ENCODE measurements around the gene CBX2. TPM values are rescaled to one million over a fixed set of nuclear protein-coding genes. Genes with fewer than 3 reads are reported as not detected.

CBX2 gene
- total RNA-seq = 10 to 100 TPM; 16.2 to 16.5 TPM

DNA sequence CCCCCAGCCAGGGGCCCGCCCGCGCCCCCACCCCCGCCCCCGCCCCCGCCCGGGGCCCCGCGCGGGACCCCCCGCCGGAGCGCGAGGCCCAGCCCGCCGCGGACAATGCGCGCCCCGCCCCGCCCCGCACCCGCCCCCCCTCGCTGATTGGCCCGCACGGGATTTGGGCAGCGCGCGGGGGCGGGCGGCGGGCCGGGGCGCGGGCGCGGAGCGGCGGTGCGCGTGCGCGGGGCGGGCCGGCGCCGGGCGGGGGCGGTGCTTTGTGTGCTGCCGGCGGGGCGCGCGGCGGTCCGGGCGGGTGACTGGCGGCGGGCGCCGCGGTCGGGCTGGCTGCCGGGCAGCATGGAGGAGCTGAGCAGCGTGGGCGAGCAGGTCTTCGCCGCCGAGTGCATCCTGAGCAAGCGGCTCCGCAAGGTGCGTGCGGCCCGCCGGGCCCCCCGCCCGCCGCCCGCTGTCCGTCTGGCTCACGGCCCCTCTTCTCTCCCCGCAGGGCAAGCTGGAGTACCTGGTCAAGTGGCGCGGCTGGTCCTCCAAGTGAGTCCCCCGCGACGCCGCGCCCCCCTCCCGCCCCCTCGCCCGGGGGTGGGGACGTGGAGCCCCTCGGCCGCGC, at the start of gene CBX2:
CBX2 (plus strand) TSS at position 255 of the 610 bp plus-strand sequence; CDS start at position 343, 88 bp downstream.
- peaks cover 54% of the 10 kb centered on the region for H3K4me1 Mint-ChIP-seq (ENCODE audit: low read depth)
- H3K27me3 Mint-ChIP-seq (ENCODE audit: low read depth) = peaks cover 38% of the 10 kb centered on the region
- H3K9me3 Mint-ChIP-seq (ENCODE audit: insufficient read depth) = no peaks in the 10 kb centered on the region
- peaks cover 27% of the 10 kb centered on the region for H3K36me3 Mint-ChIP-seq (ENCODE audit: low read depth)
- ChIA-PET CTCF (interaction anchor here (1.0 to 2.4 kb wide), 4 partner anchors 9 to 61 kb away, joined by 3 to 10 read pairs (median 4); partner anchors contain the start of gene CBX4), POLR2A (interaction anchor here (0.7 kb wide), 1 partner anchor 1734 kb away, joined by 3 read pairs; the partner anchor contains the start of gene ACTG1)
- DNase-seq (peak; percentile 84), ATAC-seq (peak; percentile 86)
- H3K4me3 Mint-ChIP-seq = peak within 1 kb of the TSS; percentile 91
- H3K27ac Mint-ChIP-seq = peak within 1 kb of the TSS; percentile 65

DNA sequence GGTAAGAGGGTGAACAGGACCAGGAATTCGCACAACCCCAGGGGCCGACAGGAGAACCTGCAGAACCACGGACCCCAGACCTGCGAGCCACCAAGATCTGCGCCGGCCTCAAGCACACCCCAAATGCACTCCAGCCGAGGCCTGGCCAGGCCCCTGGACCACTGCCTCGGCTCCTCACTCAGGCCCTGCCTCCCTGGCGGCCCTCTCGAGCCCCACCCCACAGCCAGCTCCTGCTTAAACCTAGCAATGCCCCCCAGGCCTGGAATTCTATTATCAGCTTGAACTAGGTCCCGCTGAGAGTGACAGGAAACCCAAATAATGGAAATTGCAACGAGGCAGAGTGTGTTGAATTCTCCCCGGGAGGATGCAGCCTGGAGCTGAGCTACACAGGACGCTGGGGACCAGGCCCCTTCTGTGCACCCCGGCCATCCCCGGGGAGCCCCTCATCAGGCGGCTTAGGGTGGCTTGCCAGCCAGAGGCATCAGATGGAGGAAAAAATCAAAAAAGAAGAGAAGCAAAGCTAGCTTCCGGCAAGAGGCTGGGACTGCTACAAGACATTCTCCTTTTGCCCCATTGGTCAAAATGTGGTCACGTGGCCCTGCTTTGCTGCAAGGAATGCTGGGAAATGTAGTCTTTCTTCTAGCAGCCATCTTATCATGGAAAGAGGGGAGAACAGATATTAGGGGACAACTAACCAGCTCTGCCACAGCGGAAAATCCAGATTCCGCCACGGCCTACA, 49.6 kb upstream of the CBX2 start:
- Mint-ChIP-seq H3K36me3 (ENCODE audit: low read depth) (no peaks in the 10 kb centered on the region), H3K4me1 (ENCODE audit: low read depth) (peaks cover 21% of the 10 kb centered on the region), H3K27me3 (ENCODE audit: low read depth) (no peaks in the 10 kb centered on the region), H3K9me3 (ENCODE audit: insufficient read depth) (no peaks in the 10 kb centered on the region), H3K4me3 (peak overlapping the region; percentile 64), H3K27ac (peak overlapping the region; percentile 83)
- ChIA-PET POLR2A (no interaction called here), CTCF (interaction anchor here (1.0 to 2.2 kb wide), 3 partner anchors 13 to 328 kb away, joined by 3 to 19 read pairs (median 5); no protein-coding TSS in a partner anchor)
- ATAC-seq = peak; percentile 83
- peak; percentile 92 for DNase-seq

DNA sequence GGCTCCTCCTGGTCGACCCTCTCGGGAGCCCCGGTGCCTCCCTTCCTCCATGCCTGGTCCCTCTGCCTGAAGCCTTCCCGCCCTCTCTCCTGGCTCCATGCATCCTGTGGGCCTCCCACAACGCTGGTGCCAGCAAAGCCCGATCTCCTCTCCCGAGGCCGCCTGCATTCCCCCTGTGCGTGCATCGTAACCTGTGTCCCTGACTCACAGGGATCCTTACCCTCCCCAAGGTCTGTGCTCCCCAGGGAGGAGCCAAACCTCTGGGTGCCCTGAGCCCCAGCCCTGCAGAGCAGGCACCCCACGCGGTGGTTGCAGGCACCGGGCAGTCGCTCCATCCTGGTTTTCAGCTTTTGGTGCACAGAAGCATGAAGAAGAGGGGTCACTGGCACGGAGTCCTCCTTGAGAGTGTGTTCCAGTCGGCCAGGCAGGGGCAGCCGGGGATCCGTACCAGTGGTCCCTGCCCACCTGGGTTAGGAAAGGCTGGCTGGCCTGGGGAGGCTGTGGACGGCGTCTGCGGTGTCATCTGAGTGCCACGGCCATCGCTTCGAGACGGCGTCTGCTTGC, 49.0 kb upstream of the CBX2 start:
- ATAC-seq (peak; percentile 9), DNase-seq (no peak)
- no peaks in the 10 kb centered on the region for H3K27me3 Mint-ChIP-seq (ENCODE audit: low read depth)
- H3K4me3 Mint-ChIP-seq = no peak overlapping the region
- H3K36me3 Mint-ChIP-seq (ENCODE audit: low read depth) = no peaks in the 10 kb centered on the region
- peaks cover 25% of the 10 kb centered on the region for H3K4me1 Mint-ChIP-seq (ENCODE audit: low read depth)
- peak overlapping the region; percentile 83 for H3K27ac Mint-ChIP-seq
- H3K9me3 Mint-ChIP-seq (ENCODE audit: insufficient read depth) = no peaks in the 10 kb centered on the region
- ChIA-PET POLR2A (no interaction called here), CTCF (interaction anchor here (1.0 to 2.2 kb wide), 3 partner anchors 12 to 328 kb away, joined by 3 to 19 read pairs (median 5); no protein-coding TSS in a partner anchor)

DNA sequence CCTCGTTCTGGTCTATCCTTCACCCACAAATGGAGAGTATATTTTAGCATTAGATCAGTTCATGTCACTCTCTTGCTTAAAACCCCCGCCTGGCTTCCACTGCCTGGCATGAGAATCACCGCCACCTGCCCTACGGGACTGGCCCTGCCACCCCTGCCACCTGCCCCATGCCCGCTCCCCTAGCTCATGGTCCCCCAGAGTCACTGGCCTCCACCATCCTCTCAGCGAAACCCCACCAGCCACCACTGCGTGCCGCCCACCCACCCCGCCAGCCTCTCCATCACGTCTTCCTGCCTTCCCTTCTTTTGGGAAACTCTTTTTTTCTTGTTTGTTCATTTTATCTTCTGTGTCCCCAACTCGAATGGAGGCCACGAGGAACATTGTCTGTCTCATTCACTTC, 48.2 kb upstream of the CBX2 start:
- no peak for DNase-seq
- Mint-ChIP-seq H3K9me3 (ENCODE audit: insufficient read depth) (no peaks in the 10 kb centered on the region), H3K27me3 (ENCODE audit: low read depth) (no peaks in the 10 kb centered on the region), H3K27ac (peak overlapping the region; percentile 20), H3K36me3 (ENCODE audit: low read depth) (no peaks in the 10 kb centered on the region), H3K4me3 (no peak overlapping the region), H3K4me1 (ENCODE audit: low read depth) (peaks cover 25% of the 10 kb centered on the region)
- POLR2A ChIA-PET = no interaction called here
- no peak for ATAC-seq
- CTCF ChIA-PET = no interaction called here

DNA sequence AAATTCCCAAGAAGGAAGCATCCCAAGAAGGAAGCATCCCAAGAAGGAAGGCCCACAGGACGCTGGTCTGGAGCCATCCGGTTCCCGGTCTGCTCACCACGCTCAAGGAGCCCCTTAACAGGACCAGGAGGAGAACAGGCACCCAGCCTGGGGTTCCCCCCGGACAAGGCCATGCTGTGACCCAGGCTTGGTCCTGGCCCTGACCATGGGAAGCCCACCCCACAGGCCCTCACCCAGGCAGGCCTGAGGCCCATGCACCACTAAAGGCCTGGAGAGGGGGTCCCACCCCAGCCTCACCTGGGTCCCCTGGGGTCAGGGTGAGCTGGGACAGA, 47.5 kb upstream of the CBX2 start:
- Mint-ChIP-seq H3K4me1 (ENCODE audit: low read depth) (peaks cover 25% of the 10 kb centered on the region), H3K27me3 (ENCODE audit: low read depth) (no peaks in the 10 kb centered on the region), H3K4me3 (no peak overlapping the region), H3K27ac (no peak overlapping the region), H3K36me3 (ENCODE audit: low read depth) (no peaks in the 10 kb centered on the region), H3K9me3 (ENCODE audit: insufficient read depth) (no peaks in the 10 kb centered on the region)
- ATAC-seq = no peak
- no peak for DNase-seq
- ChIA-PET POLR2A (no interaction called here), CTCF (no interaction called here)

DNA sequence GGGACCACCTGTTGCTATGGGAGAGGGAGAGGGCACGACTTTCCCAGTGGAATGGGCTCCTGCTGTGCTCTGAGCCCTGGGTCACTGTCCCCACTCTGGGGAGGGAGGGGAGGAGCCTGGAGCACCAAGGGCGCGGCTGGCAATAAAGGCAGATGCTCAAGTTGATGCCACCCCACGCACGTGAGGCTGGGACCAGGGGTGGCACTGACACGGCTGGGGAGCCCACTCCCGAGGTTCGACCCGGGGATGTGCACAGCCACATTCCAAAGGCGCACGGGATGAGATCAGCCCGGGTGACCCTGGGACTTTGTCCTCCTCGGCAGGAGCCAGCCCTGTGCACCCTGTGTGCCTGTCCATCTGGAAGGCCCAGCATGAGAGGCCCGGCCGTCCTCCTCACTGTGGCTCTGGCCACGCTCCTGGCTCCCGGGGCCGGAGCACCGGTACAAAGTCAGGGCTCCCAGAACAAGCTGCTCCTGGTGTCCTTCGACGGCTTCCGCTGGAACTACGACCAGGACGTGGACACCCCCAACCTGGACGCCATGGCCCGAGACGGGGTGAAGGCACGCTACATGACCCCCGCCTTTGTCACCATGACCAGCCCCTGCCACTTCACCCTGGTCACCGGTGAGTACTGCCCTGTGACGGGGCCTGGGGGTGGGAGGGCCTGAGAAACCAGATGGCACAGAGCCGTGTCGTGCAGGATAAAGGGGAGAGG, 47.0 kb upstream of the CBX2 start, which contains the start of gene ENPP7:
ENPP7 (plus strand) TSS at position 175 of the 715 bp plus-strand sequence; CDS start at position 372, 197 bp downstream.
- DNase-seq (no peak), ATAC-seq (no peak)
- ChIA-PET CTCF (no interaction called here), POLR2A (no interaction called here)
- H3K36me3 Mint-ChIP-seq (ENCODE audit: low read depth) = no peaks in the 10 kb centered on the region
- H3K4me3 Mint-ChIP-seq = no peak within 1 kb of the TSS
- H3K9me3 Mint-ChIP-seq (ENCODE audit: insufficient read depth) = no peaks in the 10 kb centered on the region
- peaks cover 25% of the 10 kb centered on the region for H3K4me1 Mint-ChIP-seq (ENCODE audit: low read depth)
- no peaks in the 10 kb centered on the region for H3K27me3 Mint-ChIP-seq (ENCODE audit: low read depth)
- no peak within 1 kb of the TSS for H3K27ac Mint-ChIP-seq

DNA sequence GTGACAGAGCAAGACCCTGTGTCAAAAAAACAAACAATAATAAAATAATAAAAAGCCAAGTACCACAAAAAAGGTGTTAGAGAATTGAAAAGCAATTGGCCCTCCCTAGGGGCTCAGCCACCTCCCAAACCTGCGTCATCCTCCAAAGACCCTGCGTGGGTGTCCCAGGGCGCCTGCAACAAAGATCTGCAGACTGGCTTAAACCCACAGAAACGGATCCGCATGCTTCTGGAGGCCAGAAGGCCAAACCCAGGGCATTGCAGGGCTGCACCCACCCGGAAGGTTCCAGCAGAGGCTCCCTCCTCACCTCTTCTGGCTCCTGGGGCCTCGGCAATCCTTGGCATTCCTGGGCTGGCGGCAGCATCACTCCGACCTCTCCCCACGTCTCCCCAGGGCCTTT, 45.7 kb upstream of the CBX2 start:
- Mint-ChIP-seq H3K4me3 (peak overlapping the region; percentile 64), H3K9me3 (ENCODE audit: insufficient read depth) (no peaks in the 10 kb centered on the region), H3K27ac (no peak overlapping the region), H3K36me3 (ENCODE audit: low read depth) (no peaks in the 10 kb centered on the region), H3K27me3 (ENCODE audit: low read depth) (no peaks in the 10 kb centered on the region), H3K4me1 (ENCODE audit: low read depth) (peaks cover 25% of the 10 kb centered on the region)
- POLR2A ChIA-PET = no interaction called here
- no peak for ATAC-seq
- no peak for DNase-seq
- CTCF ChIA-PET = interaction anchor here (1.3 kb wide), 1 partner anchor 10 kb away, joined by 8 read pairs; no protein-coding TSS in a partner anchor

DNA sequence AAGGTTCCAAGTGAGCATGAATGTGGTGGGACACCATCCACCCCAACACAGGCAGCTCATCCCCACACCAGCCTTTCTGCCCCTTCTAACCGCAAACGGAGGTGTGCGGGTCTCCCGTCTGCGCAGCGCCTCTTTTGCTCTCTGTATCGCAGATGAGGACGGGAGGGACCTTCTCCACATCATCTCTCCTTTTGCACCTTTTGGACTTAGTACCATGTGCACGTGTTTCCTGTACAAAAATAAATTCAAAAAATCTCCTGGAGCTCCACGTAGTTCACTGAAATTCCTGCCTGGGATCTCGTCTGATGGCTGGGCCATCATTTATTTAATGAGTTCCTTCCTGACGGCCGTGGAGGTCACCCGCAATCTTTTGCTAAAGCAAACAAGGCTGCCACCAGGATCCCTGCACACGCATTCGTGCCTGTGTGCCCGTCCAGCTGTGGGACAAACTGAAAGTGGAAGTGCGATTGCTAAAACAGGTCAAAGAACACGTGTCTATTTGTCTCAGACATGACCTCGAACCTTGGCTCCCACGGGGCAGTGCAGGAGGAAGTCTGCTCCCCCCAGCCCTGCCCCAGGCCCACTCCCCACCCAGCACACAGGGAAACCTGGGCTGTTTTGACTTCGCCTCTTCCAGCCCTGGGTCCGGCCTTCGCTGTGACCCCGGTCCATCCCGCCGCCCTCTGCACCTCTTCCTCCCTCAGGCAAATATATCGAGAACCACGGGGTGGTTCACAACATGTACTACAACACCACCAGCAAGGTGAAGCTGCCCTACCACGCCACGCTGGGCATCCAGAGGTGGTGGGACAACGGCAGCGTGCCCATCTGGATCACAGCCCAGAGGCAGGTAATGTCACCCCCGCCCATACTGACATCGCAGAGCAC, 44.9 kb upstream of the CBX2 start:
- Mint-ChIP-seq H3K36me3 (ENCODE audit: low read depth) (no peaks in the 10 kb centered on the region), H3K27me3 (ENCODE audit: low read depth) (no peaks in the 10 kb centered on the region), H3K27ac (peak overlapping the region; percentile 75), H3K4me3 (peak overlapping the region; percentile 64), H3K9me3 (ENCODE audit: insufficient read depth) (no peaks in the 10 kb centered on the region), H3K4me1 (ENCODE audit: low read depth) (peaks cover 25% of the 10 kb centered on the region)
- POLR2A ChIA-PET = interaction anchor here (0.6 kb wide), 1 partner anchor 9 kb away, joined by 3 read pairs; no protein-coding TSS in a partner anchor
- CTCF ChIA-PET = interaction anchor here (1.0 to 1.3 kb wide), 2 partner anchors 9 to 13 kb away, joined by 3 to 8 read pairs; no protein-coding TSS in a partner anchor
- ATAC-seq (peak; percentile 47), DNase-seq (peak; percentile 47)

DNA sequence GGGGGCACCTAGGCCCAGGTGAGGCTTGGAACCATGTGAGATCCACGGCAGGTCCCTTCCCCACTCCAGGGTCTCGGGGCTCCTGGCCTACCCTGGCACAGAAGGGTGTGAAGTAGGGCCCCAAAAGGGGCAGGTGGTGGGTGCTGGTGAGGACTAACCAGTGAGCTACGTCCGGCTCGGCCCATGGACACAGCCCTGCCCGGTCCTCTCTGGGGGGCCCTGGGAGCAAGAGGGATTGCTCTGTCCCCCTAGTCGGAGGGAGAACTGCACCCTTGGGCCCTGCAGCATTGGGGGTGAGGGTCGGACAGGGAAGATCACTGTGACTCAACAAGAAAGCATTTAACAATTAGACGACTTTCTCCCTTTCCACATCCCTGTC, 44.3 kb upstream of the CBX2 start:
- CTCF ChIA-PET = interaction anchor here (1.0 kb wide), 1 partner anchor 12 kb away, joined by 3 read pairs; no protein-coding TSS in a partner anchor
- POLR2A ChIA-PET = interaction anchor here (0.5 kb wide), 1 partner anchor 180 kb away, joined by 3 read pairs; no protein-coding TSS in a partner anchor
- no peak overlapping the region for H3K27ac Mint-ChIP-seq
- H3K9me3 Mint-ChIP-seq (ENCODE audit: insufficient read depth) = no peaks in the 10 kb centered on the region
- H3K4me1 Mint-ChIP-seq (ENCODE audit: low read depth) = peaks cover 20% of the 10 kb centered on the region
- H3K27me3 Mint-ChIP-seq (ENCODE audit: low read depth) = no peaks in the 10 kb centered on the region
- ATAC-seq (no peak), DNase-seq (no peak)
- no peak overlapping the region for H3K4me3 Mint-ChIP-seq
- H3K36me3 Mint-ChIP-seq (ENCODE audit: low read depth) = no peaks in the 10 kb centered on the region

DNA sequence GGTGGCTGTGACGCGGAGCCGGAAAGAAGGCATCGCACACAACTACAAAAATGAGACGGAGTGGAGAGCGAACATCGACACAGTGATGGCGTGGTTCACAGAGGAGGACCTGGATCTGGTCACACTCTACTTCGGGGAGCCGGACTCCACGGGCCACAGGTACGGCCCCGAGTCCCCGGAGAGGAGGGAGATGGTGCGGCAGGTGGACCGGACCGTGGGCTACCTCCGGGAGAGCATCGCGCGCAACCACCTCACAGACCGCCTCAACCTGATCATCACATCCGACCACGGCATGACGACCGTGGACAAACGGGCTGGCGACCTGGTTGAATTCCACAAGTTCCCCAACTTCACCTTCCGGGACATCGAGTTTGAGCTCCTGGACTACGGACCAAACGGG, 42.9 kb upstream of the CBX2 start:
- Mint-ChIP-seq H3K27ac (no peak overlapping the region), H3K27me3 (ENCODE audit: low read depth) (no peaks in the 10 kb centered on the region), H3K4me3 (no peak overlapping the region), H3K4me1 (ENCODE audit: low read depth) (peaks cover 12% of the 10 kb centered on the region), H3K36me3 (ENCODE audit: low read depth) (no peaks in the 10 kb centered on the region), H3K9me3 (ENCODE audit: insufficient read depth) (no peaks in the 10 kb centered on the region)
- ATAC-seq (no peak), DNase-seq (no peak)
- POLR2A ChIA-PET = no interaction called here
- CTCF ChIA-PET = interaction anchor here (0.6 kb wide), 1 partner anchor 11 kb away, joined by 3 read pairs; no protein-coding TSS in a partner anchor
